K562 (cell line): ENCODE results near the gene CCAR1. TPM values are rescaled to one million over a fixed set of nuclear protein-coding genes. Genes with fewer than 3 reads are reported as not detected.

Experiments used
- CEBPZ ChIP-seq: fragments of 150-350 bp; IDR thresholded peaks from 2 replicates; pipeline ENCODE4 v1.6.1; 2014; ENCODE audit warnings: low read depth, mild to moderate bottlenecking, low read length, borderline replicate concordance
- CXXC5 ChIP-seq: fragments of 250-450 bp; sonication (Bioruptor Pico); IDR thresholded peaks from 2 replicates; pipeline ENCODE4 v1.8.0; 2022; ENCODE audit warnings: inconsistent platforms, mild to moderate bottlenecking, moderate library complexity
- DIDO1 ChIP-seq: fragments of 450-650 bp; IDR thresholded peaks from 2 replicates; pipeline ENCODE4 v1.6.1; 2016; ENCODE audit warnings: low read depth, missing biosample characterization, missing genetic modification characterization
- E2F6 ChIP-seq, 2 experiments: IDR thresholded peaks; 2 replicates each; pipeline ENCODE4 v1.6.1; 2011; ENCODE audit warnings: borderline replicate concordance in 1 of 2, control low read depth in 1 of 2, low read depth in 1 of 2, low read length in 1 of 2, mild to moderate bottlenecking in 1 of 2, mixed read lengths in 1 of 2, moderate library complexity in 1 of 2; ENCODE audit not compliant: insufficient read depth in 1 of 2, insufficient read length in 1 of 2, poor library complexity in 1 of 2, severe bottlenecking in 1 of 2; ENCODE audit errors: extremely low read depth in 1 of 2
- HDAC8 ChIP-seq: fragments of 450-650 bp; IDR thresholded peaks from 2 replicates; pipeline ENCODE4 v1.6.1; 2016; ENCODE audit warnings: mild to moderate bottlenecking, missing genetic modification characterization, moderate library complexity, missing compliant biosample characterization
- MNT ChIP-seq, 2 experiments: fragments of 450-650 bp; conservative IDR thresholded peaks; 2 replicates each; pipeline ENCODE4 v1.6.1; 2017; ENCODE audit warnings: mild to moderate bottlenecking in 2 of 2, moderate library complexity in 2 of 2
- PHF8 ChIP-seq: fragments of 200-600 bp; sonication (generic); IDR thresholded peaks from 2 replicates; pipeline ENCODE4 v1.6.1; 2012; ENCODE audit warnings: mixed run types, mild to moderate bottlenecking, inconsistent platforms, low read length, moderate library complexity, borderline replicate concordance
- TFAP4 ChIP-seq: sonication (generic); formaldehyde crosslinking; IDR thresholded peaks from 2 replicates; pipeline ENCODE4 v1.8.0; 2022; ENCODE audit warnings: missing genetic modification reagents, mild to moderate bottlenecking, moderate library complexity, borderline replicate concordance
- ZBTB34 ChIP-seq: fragments of 250-450 bp; sonication (Bioruptor Pico); IDR thresholded peaks from 2 replicates; pipeline ENCODE4 v1.8.0; 2021; ENCODE audit warnings: mild to moderate bottlenecking, moderate library complexity
- ZFP1 ChIP-seq: fragments of 450-650 bp; formaldehyde crosslinking; IDR thresholded peaks from 2 replicates; pipeline ENCODE4 v1.4.0; 2020; ENCODE audit warnings: mild to moderate bottlenecking, mixed read lengths
- ZFX ChIP-seq: sonication (generic); formaldehyde crosslinking; IDR thresholded peaks from 2 replicates; pipeline ENCODE4 v1.8.0; 2022; ENCODE audit warnings: mild to moderate bottlenecking, missing genetic modification reagents, moderate library complexity
- ZNF282 ChIP-seq: sonication (generic); formaldehyde crosslinking; IDR thresholded peaks from 2 replicates; pipeline ENCODE4 v1.8.1; 2023; ENCODE audit warnings: missing genetic modification reagents
- ZNF395 ChIP-seq: fragments of 200-800 bp; sonication (Bioruptor generic); IDR thresholded peaks from 2 replicates; pipeline ENCODE4 v1.6.1; 2017; ENCODE audit warnings: missing genetic modification characterization, missing compliant biosample characterization
- polyA plus RNA-seq, 8 experiments: library from polyadenylated mRNA; depleted of rRNA in 4 of 8; stranded (reverse) in 5 of 8; unstranded in 3 of 8; fragments of >200 nt; fragmentation: Nextera tagmentation in 2 of 8; fragmentation: Illumina TruSeq in 1 of 8; extraction: Ambion mirVana in 2 of 8; extraction: Trizol in 1 of 8; gene quantifications; 2 replicates each; pipeline versions ENCODE4 v1.2.1 to v1.2.3, GENCODE V29; 2011 to 2014; ENCODE audit warnings: inconsistent platforms in 1 of 8, missing spikeins in 1 of 8
- total RNA-seq, 7 experiments: library from RNA; depleted of rRNA in 6 of 7; stranded (reverse); fragments of >200 nt in 6 of 7; fragmentation: Illumina TruSeq in 2 of 7; extraction: Trizol in 2 of 7; gene quantifications; 2 replicates each; pipeline versions ENCODE4 v1.2.1 to v1.2.3, GENCODE V29; 2011 to 2021; ENCODE audit warnings: low replicate concordance in 1 of 7

Gene CCAR1
- total and polyA plus RNA-seq, 9 of the 15 experiments (the other 6 are each of a cell fraction or from before 2014, with no cell fraction given): 44.8 to 173 (median 111) TPM

- TF ChIP-seq ZNF395 (CRISPR knock-in tag) (peak; percentile 24; the same call in 1 of the 2 replicates), HDAC8 (tag) (peak; percentile 40; the same call in 1 of the 2 replicates), ZNF282 (CRISPR knock-in tag) (no peak), MNT (conservative IDR thresholded peaks at IDR 0.05) (peak in 1 of 2 experiments; percentile 56; a peak in 1 of 4 replicates), ZFP1 (no peak), E2F6 (IDR thresholded peaks at IDR 0.05; ENCODE audit: borderline replicate concordance in 1 of 2, extremely low read depth in 1 of 2, insufficient read depth in 1 of 2, insufficient read length in 1 of 2, low read depth in 1 of 2, low read length in 1 of 2, poor library complexity in 1 of 2, severe bottlenecking in 1 of 2) (peak in 1 of 2 experiments; percentile 74), TFAP4 (CRISPR knock-in tag) (peak; percentile 40; the same call in 1 of the 2 replicates), DIDO1 (tag) (peak; percentile 20; the same call in 1 of the 2 replicates), CXXC5 (peak; percentile 62), ZFX (CRISPR knock-in tag) (peak; percentile 52), ZBTB34 (CRISPR knock-in tag) (no peak), PHF8 (peak; percentile 40), CEBPZ (no peak)
Observed at GRCh38 chr10:68826764-68827591, 105.9 kb downstream of the CCAR1 start, which contains the start of gene STOX1 (continued).
